HuH-7.5 (cell line): ENCODE results near the gene LRRC47.
A peak's percentile ranks its signal among the peaks of the same experiment; 100 is the strongest.

ENCODE experiments used
- DNase-seq: peaks from one replicate; pipeline ENCODE4 v3.0.0; 2011; ENCODE audit warnings: low spot score

The LRRC47 gene

DNA sequence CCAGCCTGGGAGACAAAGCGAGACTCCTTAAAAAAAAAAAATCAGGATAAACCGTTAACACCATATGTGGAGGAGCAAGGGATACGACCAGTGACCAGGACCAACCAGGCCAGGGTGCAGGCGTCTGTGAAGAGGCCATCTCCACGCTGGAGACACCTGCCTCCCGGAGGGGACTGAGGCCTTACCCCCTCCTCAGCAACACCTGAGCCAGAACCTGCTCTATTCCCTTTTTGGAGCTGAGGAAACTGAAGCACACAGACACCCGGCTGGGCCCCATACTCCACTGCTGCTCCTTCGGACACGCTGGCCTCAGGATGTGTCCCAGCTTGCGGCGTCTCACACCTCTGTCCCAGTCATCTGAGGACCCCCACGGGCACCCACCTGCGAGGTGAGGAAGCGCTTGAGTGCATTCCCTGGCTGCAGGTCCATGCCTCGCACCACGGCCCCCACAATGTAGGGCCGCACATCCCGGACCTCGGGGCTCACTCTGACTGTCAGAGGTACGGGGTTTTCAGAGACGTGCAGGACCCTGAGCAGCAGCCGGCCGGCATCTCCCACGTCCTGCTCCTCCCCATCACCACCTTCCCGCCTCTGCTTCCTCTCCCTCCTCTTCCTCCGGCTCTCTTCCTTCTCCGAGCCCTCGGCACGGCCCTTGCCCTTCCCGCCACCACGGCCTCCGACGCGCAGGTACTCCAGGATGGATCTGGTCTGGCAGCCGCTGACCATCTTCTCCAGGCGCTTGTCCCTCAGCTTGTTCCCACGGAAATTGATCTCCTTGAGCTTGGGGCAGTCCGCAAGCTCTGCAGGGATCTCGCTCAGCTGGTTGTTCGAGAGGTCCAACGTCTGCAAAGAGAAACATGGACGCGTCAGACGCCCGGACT lies 9.6 kb downstream of the LRRC47 start:
- DNase-seq, result no peak

DNA sequence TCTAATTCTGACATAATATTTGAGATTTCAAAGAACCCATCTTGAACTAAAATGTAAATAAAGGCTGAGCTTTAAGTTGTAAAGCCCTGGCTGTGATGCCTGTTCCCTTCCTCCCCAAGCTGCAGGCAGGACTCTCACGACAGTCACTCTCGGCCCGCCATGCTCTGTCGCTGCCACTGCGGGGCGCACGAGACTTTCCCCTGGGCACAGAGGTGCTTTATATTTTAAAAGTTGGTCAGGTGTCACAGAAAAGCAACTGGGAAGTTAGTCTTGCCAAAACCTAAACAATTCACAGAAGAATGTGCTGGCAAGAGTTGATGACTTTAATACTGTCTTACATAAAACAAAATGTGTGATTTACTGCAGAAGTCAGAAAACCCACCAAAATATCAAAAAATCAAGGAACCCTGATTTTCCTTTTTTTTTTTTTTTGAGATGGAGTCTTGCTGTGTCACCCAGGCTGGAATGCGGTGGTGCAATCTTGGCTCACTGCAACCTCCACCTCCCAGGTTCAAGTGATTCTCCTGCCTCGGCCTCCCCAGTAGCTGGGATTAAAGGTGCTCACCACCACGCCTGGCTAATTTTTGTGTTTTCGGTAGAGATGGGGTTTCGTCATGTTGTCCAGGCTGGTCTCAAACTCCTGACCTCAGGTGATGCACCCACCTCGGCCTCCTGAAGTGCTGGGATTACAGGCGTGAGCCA lies 10.7 kb downstream of the LRRC47 start:
- DNase-seq, result no peak

- no peak for DNase-seq
Measured at GRCh38 chr1:3785045-3785444, 11.3 kb downstream of the LRRC47 start.

- no peak for DNase-seq
Measured at GRCh38 chr1:3783651-3784474, 12.4 kb downstream of the LRRC47 start.

GRCh38 chr1:3780901-3781300 lies 15.4 kb downstream of the LRRC47 start:
- DNase-seq, result no peak

DNA sequence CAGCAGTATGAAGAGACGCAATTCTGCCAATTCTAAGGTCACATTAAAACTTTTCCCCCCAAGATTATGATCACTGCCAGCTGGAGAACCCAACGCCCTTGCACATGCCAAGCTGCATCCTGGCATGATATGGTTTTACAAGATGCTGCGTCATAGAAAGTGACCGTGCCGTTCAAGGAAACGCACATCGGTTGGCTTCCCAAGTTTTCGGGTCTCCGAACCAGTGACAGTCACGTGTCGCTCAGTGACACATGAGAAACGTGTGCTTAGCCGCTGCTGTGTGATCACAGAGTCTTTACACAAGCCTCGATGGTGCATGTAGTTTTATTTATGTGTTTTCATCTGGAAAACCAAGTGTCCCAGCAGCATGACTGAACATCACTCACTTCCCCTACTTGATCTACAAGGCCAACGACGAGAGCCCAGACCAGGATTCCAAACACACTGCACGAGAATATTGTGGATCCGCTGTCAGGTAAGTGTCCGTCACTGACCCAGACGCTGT lies 16.3 kb downstream of the LRRC47 start:
- DNase-seq, result no peak

GRCh38 chr1:3779265-3779911 lies 16.9 kb downstream of the LRRC47 start:
- DNase-seq, result no peak

DNA sequence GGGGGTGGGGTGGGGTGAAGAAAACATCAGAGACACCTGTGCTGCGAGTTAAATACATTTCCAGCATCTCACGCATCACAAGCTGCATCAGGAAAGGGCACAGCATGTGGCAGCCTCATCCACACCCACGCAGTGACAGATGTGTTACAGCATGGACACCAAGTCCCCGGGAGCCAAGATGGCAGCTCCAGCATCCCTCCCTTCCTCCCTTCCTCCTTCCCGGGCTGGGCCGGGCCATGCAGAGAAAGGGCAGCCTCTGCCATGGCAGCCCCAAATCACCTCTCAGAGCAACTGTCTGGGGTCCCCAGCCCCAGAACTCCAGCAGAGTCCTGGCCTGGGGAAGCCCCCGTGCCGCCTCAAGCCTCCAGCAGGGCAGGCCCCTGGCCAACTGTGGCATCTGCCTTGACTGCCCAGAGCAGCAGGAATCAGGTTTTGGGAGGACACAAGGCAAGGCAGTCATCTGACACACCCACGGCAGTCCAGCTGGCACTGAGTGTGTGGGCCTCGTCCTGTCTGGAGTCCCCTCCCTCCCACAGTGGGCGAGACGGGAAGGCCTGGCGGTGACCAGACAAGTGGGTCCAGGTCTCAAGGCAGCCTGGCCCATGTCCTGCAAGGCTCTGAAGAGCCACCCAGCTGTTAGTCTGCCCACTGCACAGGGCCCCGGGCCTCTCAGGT lies 17.6 kb downstream of the LRRC47 start:
- no peak for DNase-seq

GRCh38 chr1:3777647-3778589 lies 18.4 kb downstream of the LRRC47 start:
- DNase-seq, result no peak

GRCh38 chr1:3777078-3777547 lies 19.2 kb downstream of the LRRC47 start:
- no peak for DNase-seq

DNA sequence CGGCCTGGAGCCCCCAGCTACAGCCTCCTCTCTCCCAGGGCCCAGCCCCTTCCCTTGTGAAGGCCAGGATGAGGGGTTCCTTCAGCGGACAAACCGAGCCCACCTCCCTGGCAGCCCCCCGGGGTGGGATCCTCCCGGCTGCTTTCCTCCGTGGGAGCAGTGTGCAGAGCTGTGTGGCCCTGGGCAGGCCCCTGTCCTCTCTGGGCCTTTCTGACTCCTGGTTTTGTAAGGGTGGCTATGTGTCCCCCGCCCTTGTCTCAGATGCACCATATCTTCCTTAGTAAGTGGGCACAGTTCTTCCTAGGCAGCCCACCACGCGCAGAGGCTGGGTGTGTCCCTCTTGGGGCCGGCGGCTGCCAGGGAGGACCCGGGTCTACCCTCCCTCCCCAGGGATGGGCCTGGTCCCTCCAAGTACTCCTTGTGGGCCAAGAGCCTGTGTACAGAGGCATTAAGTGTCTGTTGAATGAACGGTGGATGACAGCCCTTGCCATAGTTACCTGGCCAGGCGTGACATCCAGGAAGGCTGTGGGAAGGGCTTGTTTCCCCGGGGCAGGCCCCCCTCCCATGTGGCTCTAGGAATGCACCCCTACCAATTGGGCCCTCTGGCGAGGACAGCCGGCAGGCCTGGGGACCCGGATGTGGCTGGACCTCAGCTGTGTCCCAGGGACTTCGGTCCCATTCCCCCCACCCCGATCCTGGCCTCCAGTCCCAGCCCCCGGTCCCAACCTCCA lies 19.9 kb downstream of the LRRC47 start:
- DNase-seq, result no peak

- peak; percentile 80 for DNase-seq
Measured at GRCh38 chr1:3775490-3776230, 20.6 kb downstream of the LRRC47 start.

- no peak for DNase-seq
Measured at GRCh38 chr1:3774946-3775489, 21.3 kb downstream of the LRRC47 start.

DNA sequence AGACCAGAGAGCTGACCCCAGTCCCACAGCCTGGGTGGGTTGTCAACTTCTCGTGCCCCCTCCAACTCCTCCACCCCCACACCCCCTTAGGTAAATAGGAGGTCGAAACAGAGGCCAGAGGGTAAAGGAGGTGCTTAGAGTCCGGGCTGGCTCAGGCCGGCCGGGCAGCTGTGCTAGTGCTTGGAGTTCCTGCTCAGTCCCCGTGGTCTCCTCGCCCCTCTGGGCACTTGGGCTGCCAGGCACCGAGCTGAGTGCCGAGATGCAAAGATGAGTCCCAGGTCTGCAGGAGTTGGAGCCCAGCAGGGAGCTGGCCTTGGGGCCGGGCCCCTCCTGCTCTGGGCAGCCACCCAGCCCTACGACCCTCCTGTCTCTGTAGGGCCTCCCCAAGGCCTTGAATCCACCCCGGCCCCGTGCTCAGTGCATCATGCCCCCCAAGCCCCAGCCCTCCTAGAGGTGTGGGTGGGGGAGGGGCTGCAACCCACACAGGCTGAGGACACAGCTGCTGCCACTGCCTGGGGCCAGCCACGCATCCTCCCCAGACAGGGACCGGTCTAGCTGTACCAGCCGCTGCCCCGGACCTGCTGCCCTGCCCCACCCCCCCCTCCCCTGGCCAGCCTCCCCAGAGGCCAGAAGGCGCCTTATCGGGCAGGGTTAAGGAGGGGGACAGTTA lies 21.9 kb downstream of the LRRC47 start:
- DNase-seq, result no peak

GRCh38 chr1:3773572-3774275 lies 22.6 kb downstream of the LRRC47 start:
- DNase-seq, result no peak

DNA sequence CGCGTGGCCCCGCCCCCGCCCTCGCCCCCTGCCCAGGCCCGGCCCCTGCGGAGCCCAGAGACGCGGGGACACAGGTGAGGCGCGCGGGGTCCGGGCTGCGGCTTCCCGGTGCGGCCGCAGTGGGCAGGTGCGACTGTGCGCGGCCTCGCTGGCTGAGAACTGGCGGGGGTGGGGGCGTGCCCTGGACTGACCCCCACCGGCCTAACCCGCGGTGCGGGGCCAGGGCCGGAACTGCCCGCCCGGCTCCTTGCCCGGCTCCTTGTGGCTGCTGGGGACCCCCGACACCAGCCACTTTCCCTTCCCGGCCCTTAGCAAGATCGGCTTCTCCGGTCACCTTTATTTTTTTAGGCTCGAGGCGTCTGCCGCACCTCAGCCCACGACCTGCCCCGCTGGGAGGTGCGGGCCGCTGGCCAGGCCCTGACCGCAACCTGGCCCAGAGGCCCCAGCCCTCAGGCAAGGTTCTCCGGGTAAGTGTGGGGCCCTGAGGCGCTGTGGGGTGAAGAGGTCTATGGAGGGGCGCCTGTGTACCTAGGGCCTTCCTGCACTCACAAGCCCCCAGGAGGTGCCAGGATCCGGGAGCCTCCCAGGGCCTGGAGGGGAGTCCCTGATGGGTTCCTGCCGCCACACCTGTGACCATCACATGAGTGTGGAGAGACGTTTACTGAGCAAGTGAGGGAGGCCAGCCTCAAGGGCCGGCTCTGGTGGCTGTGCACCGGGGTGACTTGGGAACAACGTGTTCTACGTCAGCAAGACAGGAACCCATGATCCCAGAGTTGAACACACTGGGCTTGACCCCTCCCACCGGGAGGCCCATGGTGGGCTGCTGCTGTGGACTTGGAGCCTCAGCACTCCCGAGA lies 23.4 kb downstream of the LRRC47 start, which contains the start of gene SMIM1:
TSS of gene SMIM1 (plus strand) at position 35 of the 857 bp plus-strand sequence. CDS start 2,625 bp downstream, outside the sequence.
- DNase-seq, result no peak
